ENCODE data around the gene RMC1.

Gene RMC1

GRCh38 chr18:23568281-23569138 is 65.2 kb downstream of the RMC1 start:
- Histone ChIP-seq H3K18ac (ENCODE audit: low read length) (no peak overlapping the region), H3K36me3 (ENCODE audit: control insufficient read depth, insufficient read depth, low read length) (peaks cover 9% of the 10 kb centered on the region)
- no CpG with 5 or more reads among the region's 7 CpGs for WGBS (ENCODE audit: extremely low coverage, insufficient coverage, low lambda C conversion rate)

GRCh38 chr18:23569299-23570063 is 66.2 kb downstream of the RMC1 start:
- no CpG with 5 or more reads among the region's 5 CpGs for WGBS (ENCODE audit: extremely low coverage, insufficient coverage, low lambda C conversion rate)
- Histone ChIP-seq H4K8ac (ENCODE audit: low read depth, low read length) (no peak overlapping the region), H3K18ac (ENCODE audit: low read length) (no peak overlapping the region), H3K4me1 (ENCODE audit: control insufficient read depth, low read depth, low read length) (no peaks in the 10 kb centered on the region), H3K79me2 (ENCODE audit: control insufficient read depth, insufficient read depth, low read length) (peaks cover 3% of the 10 kb centered on the region), H2BK5ac (ENCODE audit: low read length) (no peak overlapping the region), H3K4me2 (ENCODE audit: low read length) (no peak overlapping the region), H3K4me3 (ENCODE audit: low read length) (no peak overlapping the region), H3K27ac (ENCODE audit: low read depth, low read length) (no peak overlapping the region), H3K23ac (ENCODE audit: low read length) (no peak overlapping the region), H4K5ac (ENCODE audit: low read length) (no peak overlapping the region), H3K79me1 (ENCODE audit: low read length) (peaks cover 4% of the 10 kb centered on the region), H2BK120ac (ENCODE audit: low read depth, low read length) (no peak overlapping the region), H2AK5ac (ENCODE audit: low read length) (no peak overlapping the region), H3K4ac (ENCODE audit: low read depth, low read length) (no peak overlapping the region), H3K9ac (ENCODE audit: low read length) (no peak overlapping the region), H3K27me3 (ENCODE audit: insufficient read depth, low read length, poor library complexity) (no peaks in the 10 kb centered on the region), H3K56ac (ENCODE audit: low read length) (no peak overlapping the region), H3K36me3 (ENCODE audit: control insufficient read depth, insufficient read depth, low read length) (peaks cover 9% of the 10 kb centered on the region), H2BK15ac (replicated peaks; ENCODE audit: low read depth) (no peak overlapping the region)
- no peak for DNase-seq

More at GRCh38 chr18:23568281-23569138, 65.2 kb downstream of the RMC1 start:
- H3K4ac ChIP-seq (ENCODE audit: low read depth, low read length): no peak overlapping the region
- no peak overlapping the region for H3K27ac ChIP-seq (ENCODE audit: low read depth, low read length)
- H3K23ac ChIP-seq (ENCODE audit: low read length): no peak overlapping the region
- H4K8ac ChIP-seq (ENCODE audit: low read depth, low read length): no peak overlapping the region
- peaks cover 3% of the 10 kb centered on the region for H3K79me2 ChIP-seq (ENCODE audit: control insufficient read depth, insufficient read depth, low read length)
- H3K4me3 ChIP-seq (ENCODE audit: low read length): no peak overlapping the region
- no peak overlapping the region for H3K9ac ChIP-seq (ENCODE audit: low read length)
- no peak overlapping the region for H2AK5ac ChIP-seq (ENCODE audit: low read length)
- no peak for DNase-seq
- no peak overlapping the region for H2BK5ac ChIP-seq (ENCODE audit: low read length)
- H4K5ac ChIP-seq (ENCODE audit: low read length): no peak overlapping the region
- H2BK15ac ChIP-seq (replicated peaks; ENCODE audit: low read depth): no peak overlapping the region
- no peak overlapping the region for H3K4me2 ChIP-seq (ENCODE audit: low read length)
- H2BK120ac ChIP-seq (ENCODE audit: low read depth, low read length): no peak overlapping the region
- no peak overlapping the region for H3K56ac ChIP-seq (ENCODE audit: low read length)
- no peaks in the 10 kb centered on the region for H3K4me1 ChIP-seq (ENCODE audit: control insufficient read depth, low read depth, low read length)
- no peaks in the 10 kb centered on the region for H3K27me3 ChIP-seq (ENCODE audit: insufficient read depth, low read length, poor library complexity)
- H3K79me1 ChIP-seq (ENCODE audit: low read length): peaks cover 2% of the 10 kb centered on the region

GRCh38 chr18:23570912-23571504 is 67.7 kb downstream of the RMC1 start:
- Histone ChIP-seq H3K4me2 (ENCODE audit: low read length) (no peak overlapping the region), H2AK5ac (ENCODE audit: low read length) (no peak overlapping the region), H2BK120ac (ENCODE audit: low read depth, low read length) (no peak overlapping the region), H3K18ac (ENCODE audit: low read length) (no peak overlapping the region), H3K4ac (ENCODE audit: low read depth, low read length) (no peak overlapping the region), H2BK15ac (replicated peaks; ENCODE audit: low read depth) (no peak overlapping the region), H3K36me3 (ENCODE audit: control insufficient read depth, insufficient read depth, low read length) (peaks cover 9% of the 10 kb centered on the region), H2BK5ac (ENCODE audit: low read length) (no peak overlapping the region), H3K56ac (ENCODE audit: low read length) (no peak overlapping the region), H3K4me3 (ENCODE audit: low read length) (no peak overlapping the region), H3K4me1 (ENCODE audit: control insufficient read depth, low read depth, low read length) (no peaks in the 10 kb centered on the region), H4K8ac (ENCODE audit: low read depth, low read length) (no peak overlapping the region), H3K9ac (ENCODE audit: low read length) (no peak overlapping the region), H4K5ac (ENCODE audit: low read length) (no peak overlapping the region), H3K27me3 (ENCODE audit: insufficient read depth, low read length, poor library complexity) (no peaks in the 10 kb centered on the region), H3K79me2 (ENCODE audit: control insufficient read depth, insufficient read depth, low read length) (peaks cover 3% of the 10 kb centered on the region), H3K27ac (ENCODE audit: low read depth, low read length) (no peak overlapping the region), H3K23ac (ENCODE audit: low read length) (no peak overlapping the region), H3K79me1 (ENCODE audit: low read length) (peaks cover 7% of the 10 kb centered on the region)
- no peak for DNase-seq
- WGBS (ENCODE audit: extremely low coverage, insufficient coverage, low lambda C conversion rate): no CpG with 5 or more reads among the region's 3 CpGs

- Histone ChIP-seq H3K27ac (ENCODE audit: low read depth, low read length) (no peak overlapping the region), H2AK5ac (ENCODE audit: low read length) (no peak overlapping the region), H3K4me3 (ENCODE audit: low read length) (no peak overlapping the region), H3K9ac (ENCODE audit: low read length) (no peak overlapping the region), H3K23ac (ENCODE audit: low read length) (no peak overlapping the region), H3K4me2 (ENCODE audit: low read length) (no peak overlapping the region), H3K56ac (ENCODE audit: low read length) (no peak overlapping the region), H3K79me2 (ENCODE audit: control insufficient read depth, insufficient read depth, low read length) (peaks cover 3% of the 10 kb centered on the region), H3K36me3 (ENCODE audit: control insufficient read depth, insufficient read depth, low read length) (peaks cover 8% of the 10 kb centered on the region), H3K79me1 (ENCODE audit: low read length) (peaks cover 7% of the 10 kb centered on the region), H3K27me3 (ENCODE audit: insufficient read depth, low read length, poor library complexity) (no peaks in the 10 kb centered on the region), H2BK5ac (ENCODE audit: low read length) (no peak overlapping the region), H4K5ac (ENCODE audit: low read length) (no peak overlapping the region), H3K18ac (ENCODE audit: low read length) (no peak overlapping the region), H2BK120ac (ENCODE audit: low read depth, low read length) (no peak overlapping the region), H2BK15ac (replicated peaks; ENCODE audit: low read depth) (no peak overlapping the region), H3K4ac (ENCODE audit: low read depth, low read length) (no peak overlapping the region), H4K8ac (ENCODE audit: low read depth, low read length) (no peak overlapping the region), H3K4me1 (ENCODE audit: control insufficient read depth, low read depth, low read length) (no peaks in the 10 kb centered on the region)
- DNase-seq: no peak
- WGBS (ENCODE audit: extremely low coverage, insufficient coverage, low lambda C conversion rate): no CpG with 5 or more reads among the region's 2 CpGs
Observed at GRCh38 chr18:23572012-23572411, 68.7 kb downstream of the RMC1 start.

- Histone ChIP-seq H3K79me1 (ENCODE audit: low read length) (peaks cover 7% of the 10 kb centered on the region), H4K5ac (ENCODE audit: low read length) (no peak overlapping the region), H3K27ac (ENCODE audit: low read depth, low read length) (no peak overlapping the region), H2BK120ac (ENCODE audit: low read depth, low read length) (no peak overlapping the region), H3K27me3 (ENCODE audit: insufficient read depth, low read length, poor library complexity) (no peaks in the 10 kb centered on the region), H2BK15ac (replicated peaks; ENCODE audit: low read depth) (no peak overlapping the region), H3K18ac (ENCODE audit: low read length) (no peak overlapping the region), H3K9ac (ENCODE audit: low read length) (no peak overlapping the region), H3K56ac (ENCODE audit: low read length) (no peak overlapping the region), H3K4me1 (ENCODE audit: control insufficient read depth, low read depth, low read length) (no peaks in the 10 kb centered on the region), H3K4ac (ENCODE audit: low read depth, low read length) (no peak overlapping the region), H2BK5ac (ENCODE audit: low read length) (no peak overlapping the region), H3K4me3 (ENCODE audit: low read length) (no peak overlapping the region), H3K23ac (ENCODE audit: low read length) (no peak overlapping the region), H3K4me2 (ENCODE audit: low read length) (no peak overlapping the region), H3K36me3 (ENCODE audit: control insufficient read depth, insufficient read depth, low read length) (peaks cover 8% of the 10 kb centered on the region), H3K79me2 (ENCODE audit: control insufficient read depth, insufficient read depth, low read length) (peaks cover 3% of the 10 kb centered on the region), H2AK5ac (ENCODE audit: low read length) (no peak overlapping the region), H4K8ac (ENCODE audit: low read depth, low read length) (no peak overlapping the region)
- no CpG with 5 or more reads among the region's 5 CpGs for WGBS (ENCODE audit: extremely low coverage, insufficient coverage, low lambda C conversion rate)
- DNase-seq: no peak
Observed at GRCh38 chr18:23572570-23572969, 69.3 kb downstream of the RMC1 start.

Data from mesendoderm (in vitro differentiated cells).